ENCODE measurements around the gene SUSD1. TPM values are rescaled to one million over a fixed set of nuclear protein-coding genes. Genes with fewer than 3 reads are reported as not detected.
"Not testable (repeated sequence)": the region's sequence is repeated elsewhere in the genome, so short reads cannot be mapped to it uniquely, and the experiment has no call there.

Gene SUSD1
- total and polyA plus RNA-seq, 4 donors: 1.2 to 19.0 (median 3.2) TPM

- WGBS: 94% methylated on average over 2 of the region's 2 CpGs
- no peak for TF ChIP-seq FOXA2 (IDR thresholded peaks at IDR 0.05)
- no peak for TF ChIP-seq HNF4A (conservative IDR thresholded peaks at IDR 0.05)
- no peak for TF ChIP-seq EGR1 (IDR thresholded peaks at IDR 0.05; ENCODE audit: low read depth in 2 of 2)
- no peak for TF ChIP-seq TAF1 (conservative IDR thresholded peaks at IDR 0.05)
- TF ChIP-seq RXRA (IDR thresholded peaks at IDR 0.05): no peak
- TF ChIP-seq JUND (IDR thresholded peaks at IDR 0.05): no peak
- TF ChIP-seq GABPA (IDR thresholded peaks at IDR 0.05 in 1 of 2, conservative IDR thresholded peaks at IDR 0.05 in 1 of 2): no peak
- TF ChIP-seq NR2F2 (IDR thresholded peaks at IDR 0.05): no peak
- no peak for TF ChIP-seq CTCF (IDR thresholded peaks at IDR 0.05; ENCODE audit: low read depth, low read length, missing input control)
- Histone ChIP-seq H3K9me3 (ENCODE audit: control insufficient read depth in 4 of 4, low read length in 3 of 4) (no peaks in the 10 kb centered on the region), H3K9ac (ENCODE audit: low read depth in 1 of 2, low read length in 2 of 2) (no peak overlapping the region), H3K4me1 (ENCODE audit: control insufficient read depth in 4 of 4, insufficient read depth in 4 of 4, low read length in 3 of 4) (no peaks in the 10 kb centered on the region), H3K36me3 (ENCODE audit: control insufficient read depth in 4 of 4, insufficient read depth in 3 of 4, low read depth in 1 of 4, low read length in 3 of 4) (no peaks in the 10 kb centered on the region), H3K4me3 (ENCODE audit: low read depth in 1 of 3, low read length in 3 of 3) (no peak overlapping the region), H3K27ac (ENCODE audit: low read depth in 1 of 2, low read length in 2 of 2) (no peak overlapping the region), H3K27me3 (ENCODE audit: control insufficient read depth in 4 of 4, insufficient read depth in 4 of 4, low read length in 3 of 4) (no peaks in the 10 kb centered on the region)
- no peak for DNase-seq (ENCODE audit: low spot score)
Observed at GRCh38 chr9:112140936-112141335, 34.2 kb downstream of the SUSD1 start.

GRCh38 chr9:112137066-112137465 lies 38.0 kb downstream of the SUSD1 start:
- no peak for TF ChIP-seq FOXA2 (IDR thresholded peaks at IDR 0.05)
- TF ChIP-seq HNF4G (IDR thresholded peaks at IDR 0.05): no peak
- TF ChIP-seq ATF3 (IDR thresholded peaks at IDR 0.05): no peak
- no peak for TF ChIP-seq MAX (IDR thresholded peaks at IDR 0.05)
- TF ChIP-seq NR2F2 (IDR thresholded peaks at IDR 0.05): no peak
- TF ChIP-seq TAF1 (conservative IDR thresholded peaks at IDR 0.05): no peak
- DNase-seq (ENCODE audit: low spot score): no peak
- Histone ChIP-seq H3K36me3 (ENCODE audit: control insufficient read depth in 4 of 4, insufficient read depth in 3 of 4, low read depth in 1 of 4, low read length in 3 of 4) (no peaks in the 10 kb centered on the region), H3K9ac (ENCODE audit: low read depth in 1 of 2, low read length in 2 of 2) (no peak overlapping the region), H3K27ac (ENCODE audit: low read depth in 1 of 2, low read length in 2 of 2) (no peak overlapping the region), H3K9me3 (ENCODE audit: control insufficient read depth in 4 of 4, low read length in 3 of 4) (no peaks in the 10 kb centered on the region), H3K27me3 (ENCODE audit: control insufficient read depth in 4 of 4, insufficient read depth in 4 of 4, low read length in 3 of 4) (no peaks in the 10 kb centered on the region), H3K4me1 (ENCODE audit: control insufficient read depth in 4 of 4, insufficient read depth in 4 of 4, low read length in 3 of 4) (no peaks in the 10 kb centered on the region), H3K4me3 (ENCODE audit: low read depth in 1 of 3, low read length in 3 of 3) (no peak overlapping the region)
- WGBS: 91% methylated on average over 3 of the region's 3 CpGs

- Histone ChIP-seq H3K27me3 (ENCODE audit: control insufficient read depth in 4 of 4, insufficient read depth in 4 of 4, low read length in 3 of 4) (no peaks in the 10 kb centered on the region), H3K36me3 (ENCODE audit: control insufficient read depth in 4 of 4, insufficient read depth in 3 of 4, low read depth in 1 of 4, low read length in 3 of 4) (no peaks in the 10 kb centered on the region), H3K4me1 (ENCODE audit: control insufficient read depth in 4 of 4, insufficient read depth in 4 of 4, low read length in 3 of 4) (no peaks in the 10 kb centered on the region), H3K27ac (ENCODE audit: low read depth in 1 of 2, low read length in 2 of 2) (no peak overlapping the region), H3K4me3 (ENCODE audit: low read depth in 1 of 3, low read length in 3 of 3) (no peak overlapping the region), H3K9ac (ENCODE audit: low read depth in 1 of 2, low read length in 2 of 2) (no peak overlapping the region), H3K9me3 (ENCODE audit: control insufficient read depth in 4 of 4, low read length in 3 of 4) (no peaks in the 10 kb centered on the region)
- WGBS: 70% methylated on average over 4 of the region's 4 CpGs
- TF ChIP-seq SP1 (IDR thresholded peaks at IDR 0.05): no peak
- no peak for TF ChIP-seq MAX (IDR thresholded peaks at IDR 0.05)
- TF ChIP-seq HNF4G (IDR thresholded peaks at IDR 0.05): no peak
- no peak for TF ChIP-seq GABPA (IDR thresholded peaks at IDR 0.05 in 1 of 2, conservative IDR thresholded peaks at IDR 0.05 in 1 of 2)
- TF ChIP-seq YY1 (IDR thresholded peaks at IDR 0.05): no peak
- TF ChIP-seq REST (IDR thresholded peaks at IDR 0.05): no peak
- no peak for TF ChIP-seq HNF4A (conservative IDR thresholded peaks at IDR 0.05)
- no peak for TF ChIP-seq ZBTB33 (IDR thresholded peaks at IDR 0.05)
- TF ChIP-seq FOXA1 (IDR thresholded peaks at IDR 0.05): no peak
- no peak for DNase-seq (ENCODE audit: low spot score)
Observed at GRCh38 chr9:112135706-112136105, 39.4 kb downstream of the SUSD1 start.

- not testable (repeated sequence) for H3K9ac ChIP-seq (ENCODE audit: low read depth in 1 of 2, low read length in 2 of 2); H3K4me1 ChIP-seq (ENCODE audit: control insufficient read depth in 4 of 4, insufficient read depth in 4 of 4, low read length in 3 of 4); H3K9me3 ChIP-seq (ENCODE audit: control insufficient read depth in 4 of 4, low read length in 3 of 4); H3K27me3 ChIP-seq (ENCODE audit: control insufficient read depth in 4 of 4, insufficient read depth in 4 of 4, low read length in 3 of 4); H3K4me3 ChIP-seq (ENCODE audit: low read depth in 1 of 3, low read length in 3 of 3); H3K36me3 ChIP-seq (ENCODE audit: control insufficient read depth in 4 of 4, insufficient read depth in 3 of 4, low read depth in 1 of 4, low read length in 3 of 4); DNase-seq (ENCODE audit: low spot score); H3K27ac ChIP-seq (ENCODE audit: low read depth in 1 of 2, low read length in 2 of 2)
- 95% methylated on average over 1 of the region's 1 CpG for WGBS
Observed at GRCh38 chr9:112133806-112134205, 41.3 kb downstream of the SUSD1 start.

All from liver (tissue), 9 donors.